Measurements from ENCODE around the gene TMEM94.
"Not testable (repeated sequence)": the region's sequence is repeated elsewhere in the genome, so short reads cannot be mapped to it uniquely, and the experiment has no call there.

Gene TMEM94

GRCh38 chr17:75433218-75433783 is 23.1 kb upstream of the TMEM94 start:
- Mint-ChIP-seq H3K4me3 (no peak overlapping the region), H3K9me3 (no peaks in the 10 kb centered on the region), H3K36me3 (ENCODE audit: low read depth) (no peaks in the 10 kb centered on the region), H3K27ac (no peak overlapping the region), H3K27me3 (peaks cover 11% of the 10 kb centered on the region), H3K4me1 (ENCODE audit: low read depth) (peaks cover 17% of the 10 kb centered on the region)
- intact Hi-C loops (cut with micrococcal nuclease): no loop called here

DNA sequence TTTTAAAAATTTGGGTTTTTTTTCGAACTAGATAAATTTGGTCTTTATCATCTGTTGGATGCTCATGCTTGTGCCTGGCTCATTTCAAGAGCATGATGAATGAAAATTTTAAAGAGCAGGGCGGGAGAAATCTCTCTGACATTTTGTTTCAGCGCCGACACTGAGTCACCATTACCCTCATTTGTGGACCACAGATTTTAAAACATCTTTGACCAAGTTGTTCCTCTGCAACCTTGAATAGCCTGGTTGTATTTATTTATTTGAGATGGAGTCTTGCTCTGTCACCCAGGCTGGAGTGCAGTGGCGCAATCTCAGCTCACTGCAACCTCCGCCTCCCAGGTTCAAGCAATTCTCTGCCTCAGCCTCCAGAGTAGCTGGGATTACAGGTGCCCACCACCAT is 22.0 kb upstream of the TMEM94 start:
- H3K4me1 Mint-ChIP-seq (ENCODE audit: low read depth); H3K27ac Mint-ChIP-seq; H3K4me3 Mint-ChIP-seq; H3K36me3 Mint-ChIP-seq (ENCODE audit: low read depth); intact Hi-C loops (cut with micrococcal nuclease); H3K9me3 Mint-ChIP-seq: not testable (repeated sequence)
- H3K27me3 Mint-ChIP-seq: peaks cover 11% of the 10 kb centered on the region

DNA sequence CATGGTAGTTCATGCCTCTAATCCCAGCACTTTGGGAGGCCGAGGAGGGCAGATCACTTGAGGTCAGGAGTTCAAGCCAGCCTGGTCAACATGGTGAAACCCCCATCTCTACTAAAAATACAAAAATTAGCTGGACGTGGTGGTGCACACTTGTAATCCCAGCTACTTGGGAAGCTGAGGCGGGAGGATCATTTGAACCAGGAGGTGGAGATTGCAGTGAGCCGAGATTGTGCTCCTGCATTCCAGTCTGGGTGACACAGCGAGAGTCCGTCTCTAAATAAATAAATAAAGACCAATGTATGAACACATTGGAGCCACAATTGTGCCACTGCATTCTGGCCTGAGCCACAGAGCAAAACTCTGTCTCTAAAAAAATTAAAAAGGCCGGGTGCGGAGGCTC is 19.0 kb upstream of the TMEM94 start:
- intact Hi-C loops (cut with micrococcal nuclease); H3K27ac Mint-ChIP-seq; H3K36me3 Mint-ChIP-seq (ENCODE audit: low read depth); H3K4me1 Mint-ChIP-seq (ENCODE audit: low read depth); H3K9me3 Mint-ChIP-seq; H3K27me3 Mint-ChIP-seq; H3K4me3 Mint-ChIP-seq: not testable (repeated sequence)

DNA sequence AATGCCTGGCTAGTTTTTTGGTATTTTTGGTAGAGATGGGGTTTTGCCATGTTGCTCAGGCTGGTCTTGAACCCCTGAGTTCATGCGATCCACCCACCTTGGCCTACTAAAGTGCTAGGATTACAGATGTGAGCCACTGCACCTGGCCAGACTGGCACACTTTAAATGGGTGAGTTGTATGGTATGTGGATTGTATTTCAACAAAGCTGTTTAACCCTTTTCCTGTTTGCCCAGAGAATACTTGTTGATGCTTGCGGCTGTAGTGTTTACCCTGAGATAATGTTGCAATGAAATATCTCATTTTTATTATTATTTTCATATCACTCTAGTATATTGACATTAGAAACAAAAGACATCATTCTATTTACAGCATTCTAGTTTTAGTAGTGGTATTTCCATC is 17.1 kb upstream of the TMEM94 start:
- Mint-ChIP-seq H3K4me3 (no peak overlapping the region), H3K27me3 (peaks cover 5% of the 10 kb centered on the region), H3K36me3 (ENCODE audit: low read depth) (no peaks in the 10 kb centered on the region), H3K9me3 (no peaks in the 10 kb centered on the region), H3K27ac (no peak overlapping the region), H3K4me1 (ENCODE audit: low read depth) (peaks cover 5% of the 10 kb centered on the region)
- intact Hi-C loops (cut with micrococcal nuclease): no loop called here

- Mint-ChIP-seq H3K4me3 (no peak overlapping the region), H3K4me1 (ENCODE audit: low read depth) (peaks cover 4% of the 10 kb centered on the region), H3K9me3 (no peaks in the 10 kb centered on the region), H3K27ac (no peak overlapping the region), H3K27me3 (peaks cover 2% of the 10 kb centered on the region), H3K36me3 (ENCODE audit: low read depth) (no peaks in the 10 kb centered on the region)
- intact Hi-C loops (cut with micrococcal nuclease): no loop called here
Observed at GRCh38 chr17:75440738-75441448, 15.5 kb upstream of the TMEM94 start.

- H3K27ac Mint-ChIP-seq: no peak overlapping the region
- H3K4me1 Mint-ChIP-seq (ENCODE audit: low read depth): no peaks in the 10 kb centered on the region
- no peaks in the 10 kb centered on the region for H3K27me3 Mint-ChIP-seq
- no peaks in the 10 kb centered on the region for H3K9me3 Mint-ChIP-seq
- intact Hi-C loops (cut with micrococcal nuclease): no loop called here
- no peak overlapping the region for H3K4me3 Mint-ChIP-seq
- no peaks in the 10 kb centered on the region for H3K36me3 Mint-ChIP-seq (ENCODE audit: low read depth)
Observed at GRCh38 chr17:75442168-75443103, 14.0 kb upstream of the TMEM94 start.

GRCh38 chr17:75445296-75445695 is 11.1 kb upstream of the TMEM94 start:
- no peaks in the 10 kb centered on the region for H3K4me1 Mint-ChIP-seq (ENCODE audit: low read depth)
- H3K27me3 Mint-ChIP-seq: no peaks in the 10 kb centered on the region
- no peaks in the 10 kb centered on the region for H3K9me3 Mint-ChIP-seq
- no peak overlapping the region for H3K27ac Mint-ChIP-seq
- intact Hi-C loops (cut with micrococcal nuclease): no loop called here
- H3K4me3 Mint-ChIP-seq: no peak overlapping the region
- H3K36me3 Mint-ChIP-seq (ENCODE audit: low read depth): no peaks in the 10 kb centered on the region

GRCh38 chr17:75445896-75446295 is 10.5 kb upstream of the TMEM94 start:
- intact Hi-C loops (cut with micrococcal nuclease); H3K27ac Mint-ChIP-seq; H3K9me3 Mint-ChIP-seq; H3K4me1 Mint-ChIP-seq (ENCODE audit: low read depth); H3K4me3 Mint-ChIP-seq; H3K27me3 Mint-ChIP-seq; H3K36me3 Mint-ChIP-seq (ENCODE audit: low read depth): not testable (repeated sequence)

DNA sequence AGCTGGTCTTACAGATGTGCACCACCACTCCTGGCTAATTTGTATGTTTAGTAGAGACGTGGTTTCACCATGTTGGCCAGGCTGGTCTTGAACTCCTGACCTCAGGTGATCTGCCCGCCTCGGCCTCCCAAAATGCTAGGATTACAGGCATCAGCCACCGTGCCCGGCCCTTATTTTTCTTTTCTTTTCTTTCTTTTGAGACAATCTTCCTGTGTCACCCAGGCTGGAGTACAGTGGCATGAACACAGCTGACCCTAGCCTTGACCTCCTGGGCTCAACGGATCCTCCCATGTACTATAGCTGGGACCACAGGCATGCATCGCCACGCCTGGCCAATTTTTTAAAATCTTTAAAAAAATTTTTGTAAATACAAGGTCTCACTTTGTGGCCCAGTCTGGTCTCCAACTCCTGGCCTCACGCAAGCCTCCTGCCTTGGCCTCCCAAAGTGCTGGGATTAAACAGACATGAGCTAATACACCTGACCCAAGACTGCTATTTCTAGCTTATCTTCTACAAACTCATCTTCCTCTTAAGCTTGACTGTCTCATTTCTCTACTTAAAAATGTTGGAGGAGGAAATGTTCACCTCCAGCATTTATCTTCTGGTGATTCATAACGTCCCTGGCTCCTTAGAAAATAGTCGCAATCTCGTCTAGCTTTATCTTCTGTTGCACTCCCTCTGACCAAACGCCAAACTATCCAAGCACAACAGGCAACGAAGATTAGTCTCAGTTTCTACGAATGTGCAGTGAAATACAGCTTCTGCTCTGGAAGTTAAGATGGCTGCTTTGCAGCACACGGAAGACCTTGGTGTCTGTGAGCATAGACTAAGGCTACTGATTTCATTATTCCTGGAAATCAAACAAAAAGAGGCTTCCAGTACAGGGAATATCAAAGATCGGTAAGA is 8.2 kb upstream of the TMEM94 start:
- Mint-ChIP-seq H3K27me3 (no peaks in the 10 kb centered on the region), H3K27ac (no peak overlapping the region)
- intact Hi-C loops (cut with micrococcal nuclease): no loop called here

DNA sequence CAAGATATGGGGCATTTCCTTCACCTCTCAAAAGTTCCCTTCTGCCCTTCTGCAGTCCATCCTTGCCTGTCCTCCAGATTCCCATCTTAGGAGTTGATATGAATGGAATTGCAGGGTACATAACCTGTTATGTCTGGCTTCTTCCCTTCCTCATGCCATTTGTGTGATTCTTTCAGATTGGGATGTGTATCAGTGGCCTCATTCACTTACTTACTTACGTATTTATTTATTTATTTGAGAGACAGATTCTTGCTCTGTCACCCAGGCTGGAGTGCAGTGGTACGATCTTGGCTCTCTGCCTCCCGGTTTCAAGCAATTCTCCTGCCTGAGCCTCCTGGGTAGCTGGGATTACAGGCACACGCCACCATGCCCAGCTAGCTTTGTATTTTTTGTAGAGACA is 6.2 kb upstream of the TMEM94 start:
- intact Hi-C loops (cut with micrococcal nuclease): no loop called here

More for the DNA sequence above, 8.2 kb upstream of the TMEM94 start:
- Mint-ChIP-seq H3K4me1 (ENCODE audit: low read depth) (no peaks in the 10 kb centered on the region), H3K9me3 (no peaks in the 10 kb centered on the region), H3K36me3 (ENCODE audit: low read depth) (no peaks in the 10 kb centered on the region), H3K4me3 (no peak overlapping the region)

DNA sequence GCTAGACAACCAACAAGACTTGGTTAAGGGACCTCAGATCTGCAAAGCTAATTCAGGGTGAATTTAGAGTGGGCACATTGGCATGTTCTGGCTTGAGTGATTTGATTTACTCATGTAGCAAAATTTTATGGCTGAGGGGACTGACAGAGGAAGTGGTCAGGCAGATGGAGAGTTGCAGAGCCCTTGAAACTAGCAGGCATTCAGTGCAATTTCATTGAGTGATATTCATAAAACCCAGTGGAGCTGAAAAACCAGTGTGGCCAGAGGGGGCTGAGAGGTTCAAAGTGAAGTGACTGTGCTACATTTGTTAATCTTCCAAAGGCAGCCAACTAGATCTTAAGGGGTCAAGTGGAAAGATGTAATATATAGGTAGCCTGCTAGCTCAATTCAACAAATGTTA is 2.2 kb upstream of the TMEM94 start:
- no peak overlapping the region for H3K27ac Mint-ChIP-seq
- peaks cover 30% of the 10 kb centered on the region for H3K4me1 Mint-ChIP-seq (ENCODE audit: low read depth)
- H3K36me3 Mint-ChIP-seq (ENCODE audit: low read depth): peaks cover 10% of the 10 kb centered on the region
- intact Hi-C loops (cut with micrococcal nuclease): no loop called here
- H3K27me3 Mint-ChIP-seq: no peaks in the 10 kb centered on the region
- no peaks in the 10 kb centered on the region for H3K9me3 Mint-ChIP-seq
- H3K4me3 Mint-ChIP-seq: no peak overlapping the region

More for the DNA sequence above, 6.2 kb upstream of the TMEM94 start:
- Mint-ChIP-seq H3K27ac (no peak overlapping the region), H3K9me3 (no peaks in the 10 kb centered on the region), H3K27me3 (no peaks in the 10 kb centered on the region), H3K4me3 (no peak overlapping the region), H3K36me3 (ENCODE audit: low read depth) (no peaks in the 10 kb centered on the region), H3K4me1 (ENCODE audit: low read depth) (peaks cover 8% of the 10 kb centered on the region)

DNA sequence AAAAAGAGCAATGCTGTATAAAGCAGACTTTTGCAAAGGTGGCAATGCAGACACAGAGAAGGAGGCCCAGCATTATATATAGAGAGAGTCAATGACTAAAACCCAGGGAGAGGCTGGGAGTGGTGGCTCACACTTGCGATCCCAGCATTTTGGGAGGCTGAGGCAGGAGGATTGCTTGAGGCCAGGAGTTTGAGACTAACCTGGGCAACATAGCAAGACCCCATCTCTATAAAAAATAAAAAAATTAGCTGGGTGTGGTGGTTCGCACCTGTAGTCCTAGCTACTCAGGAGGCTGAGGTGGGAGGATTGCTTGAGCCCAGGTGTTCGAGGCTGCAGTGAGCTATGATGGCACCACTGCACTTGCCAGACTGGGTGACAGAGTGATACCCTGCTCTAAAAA is 1.8 kb upstream of the TMEM94 start:
- peaks cover 10% of the 10 kb centered on the region for H3K36me3 Mint-ChIP-seq (ENCODE audit: low read depth)
- H3K9me3 Mint-ChIP-seq; intact Hi-C loops (cut with micrococcal nuclease); H3K27ac Mint-ChIP-seq; H3K27me3 Mint-ChIP-seq; H3K4me3 Mint-ChIP-seq: not testable (repeated sequence)
- H3K4me1 Mint-ChIP-seq (ENCODE audit: low read depth): peaks cover 35% of the 10 kb centered on the region

GRCh38 chr17:75456039-75456416 is 407 bp upstream of the TMEM94 start:
- Mint-ChIP-seq H3K27me3 (no peaks in the 10 kb centered on the region), H3K36me3 (ENCODE audit: low read depth) (peaks cover 10% of the 10 kb centered on the region), H3K9me3 (no peaks in the 10 kb centered on the region), H3K27ac (peak overlapping the region; percentile 98), H3K4me3 (peak overlapping the region; percentile 86), H3K4me1 (ENCODE audit: low read depth) (peaks cover 46% of the 10 kb centered on the region)
- intact Hi-C loops (cut with micrococcal nuclease): loop anchor here (1.0 kb wide), 1 partner anchor 30 kb away; no protein-coding TSS in a partner anchor
